HAP-1 (cell line): Measurements from ENCODE around the gene TOMM6.
A peak's percentile ranks its signal among the peaks of the same experiment; 100 is the strongest.

ENCODE experiments used
- DNase-seq, 2 experiments: peaks; one replicate each; pipeline ENCODE4 v3.0.0-alpha.2; 2016 to 2020; ENCODE audit warnings: low spot score in 2 of 2
- H3K27me3 ChIP-seq: fragments of 250-450 bp; sonication (Bioruptor Pico); 2 replicates; pipeline ENCODE4 v1.5.1; 2020; ENCODE audit warnings: low read depth, mild to moderate bottlenecking, moderate library complexity
- H3K36me3 ChIP-seq: fragments of 250-450 bp; sonication (Bioruptor Pico); replicated peaks from 2 replicates; pipeline ENCODE4 v1.5.1; 2020; ENCODE audit warnings: mild to moderate bottlenecking
- H3K4me1 ChIP-seq: fragments of 250-450 bp; sonication (Bioruptor Pico); 2 replicates; pipeline ENCODE4 v1.5.1; 2020; ENCODE audit warnings: mild to moderate bottlenecking
- H3K4me3 ChIP-seq: fragments of 250-450 bp; sonication (Bioruptor Pico); 2 replicates; pipeline ENCODE4 v1.5.1; 2020; ENCODE audit warnings: mild to moderate bottlenecking, moderate library complexity
- H3K9me3 ChIP-seq: fragments of 250-450 bp; sonication (Bioruptor Pico); 2 replicates; pipeline ENCODE4 v1.5.1; 2020; ENCODE audit warnings: mild to moderate bottlenecking, moderate library complexity
- in situ Hi-C: fragments of 300-500 bp; cut with MboI; formaldehyde crosslinking; loops from 3 replicates; pipeline ENCODE4 v1.14.3; 2020; ENCODE audit warnings: low sequenced_read_pairs, inconsistent platforms, mixed read lengths

TOMM6 gene

GRCh38 chr6:41787219-41787917, at the start of gene TOMM6:
Gene TOMM6 (plus strand): TSS chr6:41787694. CDS start chr6:41787698, 4 bp downstream.
- peak within 1 kb of the TSS; percentile 94 for H3K4me3 ChIP-seq
- in situ Hi-C loops: loop anchor here (5.0 kb wide), 1 partner anchor 135 kb away; the partner anchor contains the start of genes BYSL and MED20
- no peaks in the 10 kb centered on the region for H3K27me3 ChIP-seq
- peaks cover 3% of the 10 kb centered on the region for H3K4me1 ChIP-seq
- H3K9me3 ChIP-seq: no peaks in the 10 kb centered on the region
- DNase-seq: peak; percentile 80 to 96
- H3K36me3 ChIP-seq: peaks cover 41% of the 10 kb centered on the region

GRCh38 chr6:41739041-41739440, 48.5 kb upstream of the TOMM6 start:
- in situ Hi-C loops: no loop called here
- no peaks in the 10 kb centered on the region for H3K27me3 ChIP-seq
- no peaks in the 10 kb centered on the region for H3K9me3 ChIP-seq
- no peaks in the 10 kb centered on the region for H3K36me3 ChIP-seq
- no peak overlapping the region for H3K4me3 ChIP-seq
- H3K4me1 ChIP-seq: peaks cover 5% of the 10 kb centered on the region
- no peak for DNase-seq

GRCh38 chr6:41740366-41741162, 46.9 kb upstream of the TOMM6 start:
- no peak for DNase-seq
- Histone ChIP-seq H3K36me3 (no peaks in the 10 kb centered on the region), H3K4me3 (no peak overlapping the region), H3K9me3 (no peaks in the 10 kb centered on the region), H3K4me1 (peaks cover 5% of the 10 kb centered on the region), H3K27me3 (no peaks in the 10 kb centered on the region)
- in situ Hi-C loops: no loop called here

GRCh38 chr6:41741625-41742490, 45.6 kb upstream of the TOMM6 start:
- no peak for DNase-seq
- no peak overlapping the region for H3K4me3 ChIP-seq
- in situ Hi-C loops: no loop called here
- no peaks in the 10 kb centered on the region for H3K4me1 ChIP-seq
- no peaks in the 10 kb centered on the region for H3K9me3 ChIP-seq
- no peaks in the 10 kb centered on the region for H3K27me3 ChIP-seq
- H3K36me3 ChIP-seq: no peaks in the 10 kb centered on the region

- H3K4me3 ChIP-seq: no peak overlapping the region
- H3K4me1 ChIP-seq: no peaks in the 10 kb centered on the region
- H3K9me3 ChIP-seq: no peaks in the 10 kb centered on the region
- no peaks in the 10 kb centered on the region for H3K36me3 ChIP-seq
- no peaks in the 10 kb centered on the region for H3K27me3 ChIP-seq
- DNase-seq: no peak
- in situ Hi-C loops: no loop called here
Observed at GRCh38 chr6:41743406-41744235, 43.9 kb upstream of the TOMM6 start.

- in situ Hi-C loops: no loop called here
- Histone ChIP-seq H3K9me3 (no peaks in the 10 kb centered on the region), H3K27me3 (no peaks in the 10 kb centered on the region), H3K4me3 (no peak overlapping the region), H3K4me1 (no peaks in the 10 kb centered on the region), H3K36me3 (no peaks in the 10 kb centered on the region)
- no peak for DNase-seq
Observed at GRCh38 chr6:41744236-41744787, 43.2 kb upstream of the TOMM6 start.

- Histone ChIP-seq H3K4me3 (no peak overlapping the region), H3K27me3 (no peaks in the 10 kb centered on the region), H3K36me3 (no peaks in the 10 kb centered on the region), H3K4me1 (no peaks in the 10 kb centered on the region), H3K9me3 (no peaks in the 10 kb centered on the region)
- in situ Hi-C loops: no loop called here
- DNase-seq: no peak
Observed at GRCh38 chr6:41746107-41746506, 41.4 kb upstream of the TOMM6 start.

GRCh38 chr6:41747256-41748101, 40.0 kb upstream of the TOMM6 start, which contains the start of gene PGC:
Gene PGC (minus strand): TSS chr6:41747397. CDS start chr6:41747334, 63 bp downstream.
- no peak for DNase-seq
- in situ Hi-C loops: no loop called here
- no peak within 1 kb of the TSS for H3K4me3 ChIP-seq

GRCh38 chr6:41748102-41748477, 39.4 kb upstream of the TOMM6 start:
- Histone ChIP-seq H3K27me3 (no peaks in the 10 kb centered on the region; the same call in 1 of the 2 replicates), H3K36me3 (no peaks in the 10 kb centered on the region), H3K4me3 (no peak overlapping the region), H3K4me1 (no peaks in the 10 kb centered on the region), H3K9me3 (no peaks in the 10 kb centered on the region)
- DNase-seq: no peak
- in situ Hi-C loops: no loop called here

More at GRCh38 chr6:41747256-41748101, 40.0 kb upstream of the TOMM6 start, which contains the start of gene PGC:
- no peaks in the 10 kb centered on the region for H3K4me1 ChIP-seq
- H3K27me3 ChIP-seq: no peaks in the 10 kb centered on the region
- H3K36me3 ChIP-seq: no peaks in the 10 kb centered on the region
- no peaks in the 10 kb centered on the region for H3K9me3 ChIP-seq

GRCh38 chr6:41748542-41748941, 39.0 kb upstream of the TOMM6 start:
- no peak overlapping the region for H3K4me3 ChIP-seq
- H3K4me1 ChIP-seq: no peaks in the 10 kb centered on the region
- peaks cover 4% of the 10 kb centered on the region; the same call in 1 of the 2 replicates for H3K27me3 ChIP-seq
- no peaks in the 10 kb centered on the region for H3K9me3 ChIP-seq
- no peak for DNase-seq
- in situ Hi-C loops: no loop called here
- H3K36me3 ChIP-seq: no peaks in the 10 kb centered on the region

GRCh38 chr6:41750374-41750773, 37.1 kb upstream of the TOMM6 start:
- Histone ChIP-seq H3K27me3 (peaks cover 13% of the 10 kb centered on the region), H3K36me3 (no peaks in the 10 kb centered on the region), H3K4me1 (no peaks in the 10 kb centered on the region), H3K9me3 (no peaks in the 10 kb centered on the region), H3K4me3 (no peak overlapping the region)
- no peak for DNase-seq
- in situ Hi-C loops: no loop called here

GRCh38 chr6:41755895-41756294, 31.6 kb upstream of the TOMM6 start:
- Histone ChIP-seq H3K4me1 (no peaks in the 10 kb centered on the region), H3K27me3 (peaks cover 13% of the 10 kb centered on the region), H3K9me3 (no peaks in the 10 kb centered on the region), H3K4me3 (no peak overlapping the region), H3K36me3 (no peaks in the 10 kb centered on the region)
- in situ Hi-C loops: no loop called here
- no peak for DNase-seq
